WERI-Rb-1 (cell line): ENCODE results near the gene PARD3B.

Experiments used
- DNase-seq: peaks from one replicate; pipeline ENCODE4 v3.0.0-alpha.2; 2020
- H3K27ac ChIP-seq: fragments of 250-450 bp; sonication (Bioruptor Pico); 2 replicates; pipeline ENCODE4 v1.5.1; 2020; ENCODE audit warnings: mild to moderate bottlenecking, moderate library complexity
- H3K27me3 ChIP-seq: fragments of 250-450 bp; sonication (Bioruptor Pico); 2 replicates; pipeline ENCODE4 v1.5.1; 2021; ENCODE audit warnings: mild to moderate bottlenecking, low read depth, moderate library complexity; ENCODE audit not compliant: insufficient read depth, severe bottlenecking
- H3K36me3 ChIP-seq: fragments of 250-450 bp; sonication (Bioruptor Pico); 2 replicates; pipeline ENCODE4 v1.5.1; 2020; ENCODE audit warnings: mild to moderate bottlenecking, moderate library complexity
- H3K4me3 ChIP-seq: 2 replicates; pipeline ENCODE4 v1.5.1; 2011; ENCODE audit warnings: low read depth, mild to moderate bottlenecking, control low read depth, low read length
- H3K9me3 ChIP-seq: fragments of 250-450 bp; sonication (Bioruptor Pico); 2 replicates; pipeline ENCODE4 v1.5.1; 2021; ENCODE audit warnings: mild to moderate bottlenecking, moderate library complexity; ENCODE audit not compliant: severe bottlenecking
- CTCF ChIP-seq: IDR thresholded peaks from 2 replicates; pipeline ENCODE4 v1.5.1; 2011; ENCODE audit warnings: low read depth, mild to moderate bottlenecking, control low read depth, inconsistent platforms, low read length

PARD3B gene

DNA sequence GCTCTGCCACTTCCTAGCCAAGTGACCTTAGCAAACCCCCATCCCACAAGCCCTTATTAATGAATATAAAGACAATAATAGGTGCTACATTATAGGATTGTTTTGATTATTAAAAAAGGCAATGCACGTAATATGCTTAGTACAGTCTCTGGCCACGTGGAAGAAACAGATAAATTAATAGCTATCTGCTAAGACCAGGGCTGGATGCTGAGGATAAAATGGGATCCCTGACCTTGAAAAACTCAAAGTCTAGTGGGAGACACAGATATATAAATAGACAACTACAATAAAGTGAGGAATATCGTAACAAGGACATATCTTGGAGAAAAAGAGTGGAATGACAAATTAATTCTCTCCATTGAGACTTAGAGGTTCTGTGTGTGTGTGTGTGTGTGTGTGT is 29.9 kb upstream of the PARD3B start:
- TF ChIP-seq CTCF = no peak
- no peak overlapping the region for H3K27ac ChIP-seq
- no peaks in the 10 kb centered on the region for H3K27me3 ChIP-seq
- DNase-seq = no peak
- H3K36me3 ChIP-seq = no peaks in the 10 kb centered on the region
- H3K4me3 ChIP-seq = no peak overlapping the region
- H3K9me3 ChIP-seq = no peaks in the 10 kb centered on the region

GRCh38 chr2:204517154-204517553 is 28.1 kb upstream of the PARD3B start:
- TF ChIP-seq CTCF = no peak
- H3K4me3 ChIP-seq = no peak overlapping the region
- no peak overlapping the region for H3K27ac ChIP-seq
- H3K27me3 ChIP-seq = no peaks in the 10 kb centered on the region
- no peak for DNase-seq
- H3K36me3 ChIP-seq = no peaks in the 10 kb centered on the region
- no peaks in the 10 kb centered on the region for H3K9me3 ChIP-seq

- H3K27ac ChIP-seq = no peak overlapping the region
- H3K27me3 ChIP-seq = no peaks in the 10 kb centered on the region
- no peak overlapping the region for H3K4me3 ChIP-seq
- no peak for DNase-seq
- no peak for TF ChIP-seq CTCF
- H3K9me3 ChIP-seq = no peaks in the 10 kb centered on the region
- H3K36me3 ChIP-seq = no peaks in the 10 kb centered on the region
These were observed 15.3 kb upstream of the PARD3B start for GRCh38 chr2:204529795-204530463.

GRCh38 chr2:204530464-204530805 is 14.8 kb upstream of the PARD3B start:
- DNase-seq = no peak
- H3K27ac ChIP-seq = no peak overlapping the region
- H3K36me3 ChIP-seq = no peaks in the 10 kb centered on the region
- TF ChIP-seq CTCF = no peak
- H3K4me3 ChIP-seq = no peak overlapping the region
- H3K27me3 ChIP-seq = no peaks in the 10 kb centered on the region
- H3K9me3 ChIP-seq = no peaks in the 10 kb centered on the region

DNA sequence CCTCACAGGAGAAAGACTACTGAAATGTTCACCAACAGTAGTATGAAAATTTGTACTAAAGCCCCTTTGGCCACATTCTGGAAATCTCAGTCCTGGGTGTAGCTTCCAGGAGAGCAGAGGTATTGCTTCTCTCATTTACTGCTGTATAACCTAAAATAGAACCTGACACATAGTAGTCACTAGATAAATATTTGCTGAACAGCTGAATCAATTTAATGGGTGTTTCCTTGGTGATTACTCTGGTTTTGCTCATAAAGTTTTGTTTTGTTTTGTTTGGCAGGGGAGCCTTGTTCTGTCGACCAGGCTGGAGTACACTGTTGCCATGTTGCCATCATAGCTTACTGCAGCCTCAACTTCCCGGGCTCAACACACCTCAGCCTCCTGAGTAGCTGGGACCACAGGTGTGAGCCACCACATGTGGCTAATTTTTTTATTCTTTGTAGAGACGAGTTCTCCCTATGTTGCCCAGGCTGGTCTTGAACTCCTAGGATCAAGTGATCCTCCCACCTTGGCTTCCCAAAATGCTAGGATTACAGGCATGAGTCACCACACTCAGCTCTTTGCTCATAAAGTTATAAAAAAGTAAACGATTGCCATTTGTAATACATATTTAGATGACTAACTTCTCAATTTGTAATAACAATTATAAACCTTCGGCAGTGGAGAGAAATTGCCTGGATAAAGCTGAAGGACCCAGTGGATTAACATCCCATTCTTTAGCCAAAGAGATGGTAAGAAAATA is 11.5 kb upstream of the PARD3B start:
- Histone ChIP-seq H3K27me3 (no peaks in the 10 kb centered on the region), H3K9me3 (no peaks in the 10 kb centered on the region), H3K36me3 (no peaks in the 10 kb centered on the region), H3K4me3 (no peak overlapping the region), H3K27ac (no peak overlapping the region)
- no peak for DNase-seq
- TF ChIP-seq CTCF = no peak
